Ishikawa (cell line): ENCODE data around the gene AGPAT3.

Experiments
- CEBPB ChIP-seq: IDR thresholded peaks from 2 replicates; pipeline ENCODE4 v1.6.1; 2012
- CREB1 ChIP-seq: IDR thresholded peaks from 2 replicates; pipeline ENCODE4 v1.6.1; 2012; ENCODE audit warnings: low read depth
- EGR1 ChIP-seq: IDR thresholded peaks from 2 replicates; pipeline ENCODE4 v1.6.1; 2012
- EP300 ChIP-seq: IDR thresholded peaks from 2 replicates; pipeline ENCODE4 v1.6.1; 2012; ENCODE audit warnings: borderline replicate concordance
- FOXM1 ChIP-seq: IDR thresholded peaks from 2 replicates; pipeline ENCODE4 v1.6.1; 2012; ENCODE audit warnings: low read depth, borderline replicate concordance
- NFIC ChIP-seq: IDR thresholded peaks from 2 replicates; pipeline ENCODE4 v1.6.1; 2012
- RAD21 ChIP-seq: IDR thresholded peaks from 2 replicates; pipeline ENCODE4 v1.6.1; 2012; ENCODE audit warnings: low read depth
- TAF1 ChIP-seq: IDR thresholded peaks from 2 replicates; pipeline ENCODE4 v1.6.1; 2012; ENCODE audit warnings: low read depth, mild to moderate bottlenecking
- TCF12 ChIP-seq: IDR thresholded peaks from 2 replicates; pipeline ENCODE4 v1.6.1; 2012; ENCODE audit warnings: low read depth
- TEAD4 ChIP-seq: IDR thresholded peaks from 2 replicates; pipeline ENCODE4 v1.6.1; 2012
- USF1 ChIP-seq: IDR thresholded peaks from 2 replicates; pipeline ENCODE4 v1.6.1; 2012
- YY1 ChIP-seq: IDR thresholded peaks from 2 replicates; pipeline ENCODE4 v1.6.1; 2012; ENCODE audit warnings: low read depth
- ZBTB7A ChIP-seq: IDR thresholded peaks from 2 replicates; pipeline ENCODE4 v1.6.1; 2012; ENCODE audit warnings: low read depth
- TF ChIP-seq, protein P1 (sequence below): IDR thresholded peaks from 2 replicates; pipeline ENCODE4 v1.6.1; 2012
- TF ChIP-seq, protein P2 (sequence below): IDR thresholded peaks from 2 replicates; pipeline ENCODE4 v1.6.1; 2012; ENCODE audit warnings: low read depth, mild to moderate bottlenecking

AGPAT3 gene

DNA sequence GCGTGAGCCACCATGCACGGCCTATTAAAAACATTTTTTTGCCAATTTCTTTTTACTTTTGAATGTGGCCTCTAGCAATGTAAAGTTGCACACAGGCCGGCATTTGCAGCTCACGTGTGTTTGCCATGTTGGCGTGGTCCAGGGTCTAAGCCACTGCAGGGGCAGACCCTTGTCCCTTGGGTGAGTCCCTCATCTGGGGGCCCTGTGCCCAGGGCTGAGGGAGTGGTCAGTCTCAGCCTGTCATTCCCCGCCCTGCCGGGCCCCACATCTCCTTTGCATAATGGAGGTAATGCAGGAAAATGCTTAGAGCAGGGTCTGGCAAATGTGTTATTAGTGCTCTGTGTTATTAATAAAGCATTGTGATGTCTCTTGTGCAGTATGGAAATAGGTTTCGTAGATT is 16.9 kb downstream of the AGPAT3 start:
- TF ChIP-seq CEBPB (no peak), ZBTB7A (no peak), TCF12 (no peak), FOXM1 (no peak), EGR1 (no peak), RAD21 (no peak), YY1 (no peak), CREB1 (no peak), EP300 (no peak), NFIC (no peak), TEAD4 (no peak), TAF1 (no peak)
- TF ChIP-seq, protein P1, sequence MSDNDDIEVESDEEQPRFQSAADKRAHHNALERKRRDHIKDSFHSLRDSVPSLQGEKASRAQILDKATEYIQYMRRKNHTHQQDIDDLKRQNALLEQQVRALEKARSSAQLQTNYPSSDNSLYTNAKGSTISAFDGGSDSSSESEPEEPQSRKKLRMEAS = no peak
- TF ChIP-seq, protein P2, sequence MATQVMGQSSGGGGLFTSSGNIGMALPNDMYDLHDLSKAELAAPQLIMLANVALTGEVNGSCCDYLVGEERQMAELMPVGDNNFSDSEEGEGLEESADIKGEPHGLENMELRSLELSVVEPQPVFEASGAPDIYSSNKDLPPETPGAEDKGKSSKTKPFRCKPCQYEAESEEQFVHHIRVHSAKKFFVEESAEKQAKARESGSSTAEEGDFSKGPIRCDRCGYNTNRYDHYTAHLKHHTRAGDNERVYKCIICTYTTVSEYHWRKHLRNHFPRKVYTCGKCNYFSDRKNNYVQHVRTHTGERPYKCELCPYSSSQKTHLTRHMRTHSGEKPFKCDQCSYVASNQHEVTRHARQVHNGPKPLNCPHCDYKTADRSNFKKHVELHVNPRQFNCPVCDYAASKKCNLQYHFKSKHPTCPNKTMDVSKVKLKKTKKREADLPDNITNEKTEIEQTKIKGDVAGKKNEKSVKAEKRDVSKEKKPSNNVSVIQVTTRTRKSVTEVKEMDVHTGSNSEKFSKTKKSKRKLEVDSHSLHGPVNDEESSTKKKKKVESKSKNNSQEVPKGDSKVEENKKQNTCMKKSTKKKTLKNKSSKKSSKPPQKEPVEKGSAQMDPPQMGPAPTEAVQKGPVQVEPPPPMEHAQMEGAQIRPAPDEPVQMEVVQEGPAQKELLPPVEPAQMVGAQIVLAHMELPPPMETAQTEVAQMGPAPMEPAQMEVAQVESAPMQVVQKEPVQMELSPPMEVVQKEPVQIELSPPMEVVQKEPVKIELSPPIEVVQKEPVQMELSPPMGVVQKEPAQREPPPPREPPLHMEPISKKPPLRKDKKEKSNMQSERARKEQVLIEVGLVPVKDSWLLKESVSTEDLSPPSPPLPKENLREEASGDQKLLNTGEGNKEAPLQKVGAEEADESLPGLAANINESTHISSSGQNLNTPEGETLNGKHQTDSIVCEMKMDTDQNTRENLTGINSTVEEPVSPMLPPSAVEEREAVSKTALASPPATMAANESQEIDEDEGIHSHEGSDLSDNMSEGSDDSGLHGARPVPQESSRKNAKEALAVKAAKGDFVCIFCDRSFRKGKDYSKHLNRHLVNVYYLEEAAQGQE = no peak

GRCh38 chr21:43882952-43883545 is 18.0 kb downstream of the AGPAT3 start:
- TF ChIP-seq CREB1 (no peak), TAF1 (no peak), EP300 (no peak), EGR1 (no peak), TCF12 (no peak), TEAD4 (no peak)
- TF ChIP-seq, protein P2 = no peak

DNA sequence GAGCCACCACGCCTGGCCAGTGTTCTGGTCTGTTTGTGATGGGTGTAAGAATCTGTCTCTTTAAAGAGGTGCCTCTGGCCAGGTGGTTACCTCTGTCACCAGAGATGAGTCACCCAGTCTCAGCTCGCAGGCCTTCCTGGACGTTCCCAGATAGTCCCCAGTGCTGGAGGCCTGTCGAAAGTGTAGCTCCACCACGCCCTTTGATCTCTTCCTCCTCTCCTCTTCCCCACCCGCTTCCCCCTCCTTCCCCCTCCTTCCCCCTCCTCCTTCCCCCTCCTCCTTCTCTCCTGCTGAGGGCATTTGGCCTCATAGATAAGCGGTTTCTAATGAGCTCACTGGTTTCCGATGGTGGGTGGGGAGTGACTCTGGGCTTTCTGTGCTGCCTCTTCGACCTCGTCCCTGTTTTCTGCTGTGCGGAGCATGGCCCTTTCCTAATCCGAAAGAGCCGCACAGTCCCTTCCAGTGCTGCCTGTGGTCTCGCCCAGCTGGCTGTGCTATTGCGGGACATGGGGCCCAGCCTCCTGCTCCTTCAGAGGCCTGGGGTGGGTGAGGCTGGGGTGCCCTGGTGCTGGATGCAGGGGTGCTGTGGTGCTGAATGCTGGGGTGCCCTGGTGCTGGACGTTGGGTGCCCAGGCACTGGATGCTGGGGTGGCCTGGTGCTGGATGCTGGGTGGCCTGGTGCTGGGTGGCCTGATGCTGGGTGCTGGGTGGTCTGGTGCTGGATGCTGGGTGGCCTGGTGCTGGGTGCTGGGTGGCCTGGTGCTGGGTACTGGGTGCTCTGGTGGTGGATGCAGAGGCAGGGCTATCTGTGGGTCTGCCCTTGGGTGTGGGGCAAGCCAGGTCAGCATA is 19.2 kb downstream of the AGPAT3 start:
- TF ChIP-seq FOXM1 = no peak
- TF ChIP-seq EP300 = no peak
- no peak for TF ChIP-seq TCF12
- TF ChIP-seq ZBTB7A = no peak
- TF ChIP-seq, protein P2 = no peak
- TF ChIP-seq CEBPB = no peak
- TF ChIP-seq YY1 = no peak
- TF ChIP-seq NFIC = no peak
- TF ChIP-seq USF1 = no peak
- TF ChIP-seq EGR1 = no peak
- TF ChIP-seq CREB1 = no peak
- TF ChIP-seq, protein P1 = no peak

- TF ChIP-seq TEAD4 (no peak), YY1 (no peak), TAF1 (no peak), TCF12 (no peak), ZBTB7A (no peak), EGR1 (no peak), RAD21 (no peak), USF1 (no peak), CREB1 (no peak), CEBPB (no peak), EP300 (no peak), FOXM1 (no peak), NFIC (no peak)
- TF ChIP-seq, protein P2 = no peak
Observed at GRCh38 chr21:43884861-43885417, 19.9 kb downstream of the AGPAT3 start.
